Measurements from ENCODE around the gene PALM2AKAP2.

PALM2AKAP2 gene

GRCh38 chr9:109755040-109755439, 25.0 kb upstream of the PALM2AKAP2 start:
- H3K27me3 ChIP-seq (ENCODE audit: insufficient read depth, poor library complexity, severe bottlenecking), result peaks cover 5% of the 10 kb centered on the region
- no peak overlapping the region for H3K27ac ChIP-seq (replicated peaks)
- TF ChIP-seq GABPA (IDR thresholded peaks at IDR 0.05; ENCODE audit: low read depth), result no peak
- TF ChIP-seq, protein P1, sequence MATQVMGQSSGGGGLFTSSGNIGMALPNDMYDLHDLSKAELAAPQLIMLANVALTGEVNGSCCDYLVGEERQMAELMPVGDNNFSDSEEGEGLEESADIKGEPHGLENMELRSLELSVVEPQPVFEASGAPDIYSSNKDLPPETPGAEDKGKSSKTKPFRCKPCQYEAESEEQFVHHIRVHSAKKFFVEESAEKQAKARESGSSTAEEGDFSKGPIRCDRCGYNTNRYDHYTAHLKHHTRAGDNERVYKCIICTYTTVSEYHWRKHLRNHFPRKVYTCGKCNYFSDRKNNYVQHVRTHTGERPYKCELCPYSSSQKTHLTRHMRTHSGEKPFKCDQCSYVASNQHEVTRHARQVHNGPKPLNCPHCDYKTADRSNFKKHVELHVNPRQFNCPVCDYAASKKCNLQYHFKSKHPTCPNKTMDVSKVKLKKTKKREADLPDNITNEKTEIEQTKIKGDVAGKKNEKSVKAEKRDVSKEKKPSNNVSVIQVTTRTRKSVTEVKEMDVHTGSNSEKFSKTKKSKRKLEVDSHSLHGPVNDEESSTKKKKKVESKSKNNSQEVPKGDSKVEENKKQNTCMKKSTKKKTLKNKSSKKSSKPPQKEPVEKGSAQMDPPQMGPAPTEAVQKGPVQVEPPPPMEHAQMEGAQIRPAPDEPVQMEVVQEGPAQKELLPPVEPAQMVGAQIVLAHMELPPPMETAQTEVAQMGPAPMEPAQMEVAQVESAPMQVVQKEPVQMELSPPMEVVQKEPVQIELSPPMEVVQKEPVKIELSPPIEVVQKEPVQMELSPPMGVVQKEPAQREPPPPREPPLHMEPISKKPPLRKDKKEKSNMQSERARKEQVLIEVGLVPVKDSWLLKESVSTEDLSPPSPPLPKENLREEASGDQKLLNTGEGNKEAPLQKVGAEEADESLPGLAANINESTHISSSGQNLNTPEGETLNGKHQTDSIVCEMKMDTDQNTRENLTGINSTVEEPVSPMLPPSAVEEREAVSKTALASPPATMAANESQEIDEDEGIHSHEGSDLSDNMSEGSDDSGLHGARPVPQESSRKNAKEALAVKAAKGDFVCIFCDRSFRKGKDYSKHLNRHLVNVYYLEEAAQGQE (IDR thresholded peaks at IDR 0.05; ENCODE audit: insufficient replicate concordance, low read depth), result no peak
- no peak for TF ChIP-seq SPI1 (IDR thresholded peaks at IDR 0.05; ENCODE audit: borderline replicate concordance, low read depth)
- TF ChIP-seq POLR2AphosphoS5 (IDR thresholded peaks at IDR 0.05; ENCODE audit: low read depth), result no peak
- TF ChIP-seq, protein P2, sequence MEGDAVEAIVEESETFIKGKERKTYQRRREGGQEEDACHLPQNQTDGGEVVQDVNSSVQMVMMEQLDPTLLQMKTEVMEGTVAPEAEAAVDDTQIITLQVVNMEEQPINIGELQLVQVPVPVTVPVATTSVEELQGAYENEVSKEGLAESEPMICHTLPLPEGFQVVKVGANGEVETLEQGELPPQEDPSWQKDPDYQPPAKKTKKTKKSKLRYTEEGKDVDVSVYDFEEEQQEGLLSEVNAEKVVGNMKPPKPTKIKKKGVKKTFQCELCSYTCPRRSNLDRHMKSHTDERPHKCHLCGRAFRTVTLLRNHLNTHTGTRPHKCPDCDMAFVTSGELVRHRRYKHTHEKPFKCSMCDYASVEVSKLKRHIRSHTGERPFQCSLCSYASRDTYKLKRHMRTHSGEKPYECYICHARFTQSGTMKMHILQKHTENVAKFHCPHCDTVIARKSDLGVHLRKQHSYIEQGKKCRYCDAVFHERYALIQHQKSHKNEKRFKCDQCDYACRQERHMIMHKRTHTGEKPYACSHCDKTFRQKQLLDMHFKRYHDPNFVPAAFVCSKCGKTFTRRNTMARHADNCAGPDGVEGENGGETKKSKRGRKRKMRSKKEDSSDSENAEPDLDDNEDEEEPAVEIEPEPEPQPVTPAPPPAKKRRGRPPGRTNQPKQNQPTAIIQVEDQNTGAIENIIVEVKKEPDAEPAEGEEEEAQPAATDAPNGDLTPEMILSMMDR (IDR thresholded peaks at IDR 0.05; ENCODE audit: insufficient read depth, low read length), result no peak
- no peak overlapping the region for H3K4me3 ChIP-seq (replicated peaks; ENCODE audit: insufficient read depth, low read length)
- DNase-seq (ENCODE audit: low read depth in 1 of 2, low spot score in 1 of 2), result no peak

DNA sequence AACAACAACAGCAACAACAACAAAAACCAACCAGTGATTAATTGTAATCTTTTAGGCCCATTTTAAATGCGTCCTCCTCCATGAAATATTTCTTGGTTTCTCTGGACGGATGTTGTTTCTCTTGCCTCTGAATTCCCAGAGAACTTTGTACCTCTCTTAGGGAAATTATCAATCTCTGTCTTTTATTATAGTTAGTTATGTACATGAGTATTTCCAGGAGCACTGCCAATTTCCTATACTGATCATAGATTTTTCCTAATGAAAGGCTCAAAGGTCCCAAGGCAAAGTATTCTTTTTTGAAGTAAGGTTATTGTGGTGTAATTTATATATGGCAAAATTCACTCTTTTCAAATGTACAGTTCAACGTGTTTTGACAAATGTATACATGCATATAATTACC, 20.4 kb upstream of the PALM2AKAP2 start:
- Histone ChIP-seq H3K4me3 (replicated peaks; ENCODE audit: insufficient read depth, low read length) (no peak overlapping the region), H3K27ac (replicated peaks) (no peak overlapping the region), H3K27me3 (ENCODE audit: insufficient read depth, poor library complexity, severe bottlenecking) (peaks cover 3% of the 10 kb centered on the region)
- no peak for TF ChIP-seq GABPA (IDR thresholded peaks at IDR 0.05; ENCODE audit: low read depth)
- TF ChIP-seq, protein P2 (IDR thresholded peaks at IDR 0.05; ENCODE audit: insufficient read depth, low read length), result no peak
- DNase-seq (ENCODE audit: low read depth in 1 of 2, low spot score in 1 of 2), result no peak

DNA sequence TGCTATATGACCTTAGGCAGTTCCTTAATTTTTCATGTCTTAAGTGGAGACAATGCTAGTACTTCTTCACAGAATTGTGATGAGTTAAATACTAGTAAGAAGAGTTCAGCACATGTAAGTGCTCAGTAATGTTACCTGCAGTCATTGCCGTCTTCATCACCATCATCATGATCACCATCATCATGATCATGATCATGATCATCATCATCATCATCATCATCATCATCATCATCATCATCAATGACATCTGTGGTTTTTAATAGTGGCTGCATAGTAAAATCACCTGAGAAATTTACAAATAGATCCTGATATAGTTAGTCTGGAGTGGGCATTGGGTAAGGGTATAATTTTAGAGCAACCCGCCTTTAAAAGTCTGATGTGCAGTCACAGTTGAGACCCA, 14.7 kb upstream of the PALM2AKAP2 start:
- Histone ChIP-seq H3K4me3 (replicated peaks; ENCODE audit: insufficient read depth, low read length) (no peak overlapping the region), H3K27ac (replicated peaks) (no peak overlapping the region), H3K27me3 (ENCODE audit: insufficient read depth, poor library complexity, severe bottlenecking) (no peaks in the 10 kb centered on the region)
- DNase-seq (ENCODE audit: low read depth in 1 of 2, low spot score in 1 of 2), result no peak
- no peak for TF ChIP-seq GABPA (IDR thresholded peaks at IDR 0.05; ENCODE audit: low read depth)
- TF ChIP-seq, protein P2 (IDR thresholded peaks at IDR 0.05; ENCODE audit: insufficient read depth, low read length), result no peak
- TF ChIP-seq POLR2AphosphoS5 (IDR thresholded peaks at IDR 0.05; ENCODE audit: low read depth), result no peak
- TF ChIP-seq, protein P1 (IDR thresholded peaks at IDR 0.05; ENCODE audit: insufficient replicate concordance, low read depth), result no peak
- no peak for TF ChIP-seq SPI1 (IDR thresholded peaks at IDR 0.05; ENCODE audit: borderline replicate concordance, low read depth)

DNA sequence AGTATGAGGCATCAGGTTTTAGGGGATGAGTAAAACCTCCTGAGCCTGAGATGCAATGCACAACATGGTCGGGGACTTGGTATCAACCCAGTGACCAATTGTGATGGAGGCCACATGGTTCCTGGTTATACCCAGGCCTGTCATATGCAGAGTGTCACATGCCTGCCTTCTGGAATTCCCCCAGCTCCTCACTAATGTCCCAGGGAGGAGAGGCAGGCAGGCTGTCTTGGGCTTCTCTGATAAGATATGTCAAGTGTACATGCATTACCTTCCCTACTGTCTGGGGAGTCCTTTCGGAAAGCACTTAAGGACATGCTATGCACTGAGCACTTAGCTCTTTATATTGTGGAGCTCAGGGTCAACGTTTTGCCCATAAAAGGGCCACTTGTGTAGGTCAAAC, 14.2 kb upstream of the PALM2AKAP2 start:
- TF ChIP-seq POLR2AphosphoS5 (IDR thresholded peaks at IDR 0.05; ENCODE audit: low read depth) (no peak), GABPA (IDR thresholded peaks at IDR 0.05; ENCODE audit: low read depth) (no peak), SPI1 (IDR thresholded peaks at IDR 0.05; ENCODE audit: borderline replicate concordance, low read depth) (no peak)
- TF ChIP-seq, protein P1 (IDR thresholded peaks at IDR 0.05; ENCODE audit: insufficient replicate concordance, low read depth), result no peak
- TF ChIP-seq, protein P2 (IDR thresholded peaks at IDR 0.05; ENCODE audit: insufficient read depth, low read length), result no peak
- H3K4me3 ChIP-seq (replicated peaks; ENCODE audit: insufficient read depth, low read length), result no peak overlapping the region

More for the DNA sequence above, 14.2 kb upstream of the PALM2AKAP2 start:
- DNase-seq (ENCODE audit: low read depth in 1 of 2, low spot score in 1 of 2), result no peak
- no peak overlapping the region for H3K27ac ChIP-seq (replicated peaks)
- H3K27me3 ChIP-seq (ENCODE audit: insufficient read depth, poor library complexity, severe bottlenecking), result no peaks in the 10 kb centered on the region
